Astrocyte (in vitro differentiated cells and primary cell): ENCODE results near the gene S1PR3. TPM values are rescaled to one million over a fixed set of nuclear protein-coding genes. Genes with fewer than 3 reads are reported as not detected.

ENCODE experiments used
- DNase-seq: peaks from one replicate; pipeline ENCODE4 v3.0.0-alpha.2; 2010; ENCODE audit warnings: low read depth
- FAIRE-seq: peaks from 2 replicates; lab custom pipeline; 2011; peaks lifted over from hg19 to GRCh38; lab: Jason Lieb, UNC
- H2AFZ ChIP-seq: 2 replicates; pipeline ENCODE4 v1.6.0; 2012; ENCODE audit warnings: low read depth, low read length, inconsistent platforms
- H3K27ac ChIP-seq: 2 replicates; pipeline ENCODE4 v1.5.1; 2011; ENCODE audit warnings: low read depth, low read length, inconsistent platforms
- H3K27me3 ChIP-seq: 2 replicates; pipeline ENCODE4 v1.6.0; 2011; ENCODE audit warnings: low read length, inconsistent platforms; ENCODE audit not compliant: insufficient read depth
- H3K36me3 ChIP-seq: 2 replicates; pipeline ENCODE4 v1.5.1; 2011; ENCODE audit warnings: low read length, inconsistent platforms; ENCODE audit not compliant: insufficient read depth
- H3K4me1 ChIP-seq: 2 replicates; pipeline ENCODE4 v1.5.1; 2011; ENCODE audit warnings: low read length, inconsistent platforms; ENCODE audit not compliant: insufficient read depth
- H3K4me2 ChIP-seq: 2 replicates; pipeline ENCODE4 v1.6.0; 2012; ENCODE audit warnings: low read length, inconsistent platforms
- H3K4me3 ChIP-seq: 2 replicates; pipeline ENCODE4 v1.5.1; 2011; ENCODE audit warnings: low read depth, mild to moderate bottlenecking, low read length, inconsistent platforms; ENCODE audit not compliant: insufficient read depth
- H3K79me2 ChIP-seq: 2 replicates; pipeline ENCODE4 v1.6.0; 2012; ENCODE audit warnings: mild to moderate bottlenecking, low read length, inconsistent platforms; ENCODE audit not compliant: insufficient read depth
- H3K9ac ChIP-seq: 2 replicates; pipeline ENCODE4 v1.6.0; 2012; ENCODE audit warnings: mild to moderate bottlenecking, low read length, inconsistent platforms
- H3K9me3 ChIP-seq: 2 replicates; pipeline ENCODE4 v1.5.1; 2012; ENCODE audit warnings: low read depth, mild to moderate bottlenecking, low read length, inconsistent platforms; ENCODE audit not compliant: insufficient read depth
- H4K20me1 ChIP-seq: 2 replicates; pipeline ENCODE4 v1.6.0; 2012; ENCODE audit warnings: low read length, inconsistent platforms; ENCODE audit not compliant: insufficient read depth
- H3K27ac Mint-ChIP-seq: one replicate; pipeline ENCODE4 v1.8.0; 2021; ENCODE audit warnings: mild to moderate bottlenecking, mixed read lengths; ENCODE audit not compliant: unreplicated experiment
- H3K27me3 Mint-ChIP-seq: one replicate; pipeline ENCODE4 v1.8.0; 2021; ENCODE audit warnings: low read depth, mixed read lengths; ENCODE audit not compliant: unreplicated experiment
- H3K36me3 Mint-ChIP-seq: one replicate; pipeline ENCODE4 v1.8.0; 2021; ENCODE audit warnings: low read depth, mixed read lengths; ENCODE audit not compliant: unreplicated experiment
- H3K4me1 Mint-ChIP-seq: one replicate; pipeline ENCODE4 v1.8.0; 2021; ENCODE audit warnings: low read depth, mixed read lengths; ENCODE audit not compliant: unreplicated experiment
- H3K4me3 Mint-ChIP-seq: one replicate; pipeline ENCODE4 v1.8.0; 2021; ENCODE audit warnings: mild to moderate bottlenecking, moderate library complexity, mixed read lengths; ENCODE audit not compliant: unreplicated experiment
- H3K9me3 Mint-ChIP-seq: one replicate; pipeline ENCODE4 v1.8.0; 2021; ENCODE audit warnings: mild to moderate bottlenecking, mixed read lengths; ENCODE audit not compliant: unreplicated experiment
- EZH2 ChIP-seq: IDR thresholded peaks from 2 replicates; pipeline ENCODE4 v1.6.1; 2012; ENCODE audit warnings: mild to moderate bottlenecking, low read length, inconsistent platforms; ENCODE audit not compliant: insufficient read depth
- total RNA-seq: library from RNA; stranded (reverse); gene quantifications from 2 replicates; pipeline ENCODE4 v1.2.1, GENCODE V29; 2021
- TF ChIP-seq, protein P1 (sequence below): IDR thresholded peaks from 2 replicates; pipeline ENCODE4 v1.5.1; 2011; ENCODE audit warnings: low read depth, mild to moderate bottlenecking, inconsistent platforms, low read length, moderate library complexity; ENCODE audit not compliant: insufficient read depth

Gene S1PR3
- total RNA-seq, 1 donor from 2014 or later, result 24.6 TPM

DNA sequence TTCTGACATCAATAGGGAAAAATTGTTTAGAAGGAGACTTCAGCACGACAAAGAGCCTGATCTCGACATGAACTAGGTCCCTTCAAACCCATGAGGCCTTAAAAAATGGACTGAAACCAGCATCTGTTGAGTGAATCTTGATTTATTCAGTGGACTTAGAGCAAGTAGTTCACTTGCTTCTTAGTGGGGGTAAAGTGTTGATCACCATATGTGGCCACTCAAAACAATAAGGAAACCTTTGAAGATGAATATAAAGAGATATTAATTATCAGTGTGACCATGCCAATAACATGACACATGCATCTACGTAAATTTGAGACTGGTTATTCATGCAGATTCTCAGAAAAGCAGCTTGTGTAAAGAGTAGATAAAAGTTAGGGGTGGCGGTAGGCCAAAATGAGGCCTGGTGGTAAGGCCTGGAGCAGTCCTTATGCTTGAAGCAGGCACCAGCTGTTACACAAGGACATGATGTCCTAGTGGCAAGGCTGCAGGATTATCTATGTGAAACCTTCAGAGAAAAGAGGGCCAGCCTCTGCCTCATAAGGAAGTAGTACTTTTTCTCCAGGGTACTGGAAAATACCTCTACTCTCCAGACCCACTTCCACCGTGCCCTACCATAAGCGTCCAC lies 61.3 kb downstream of the S1PR3 start:
- peaks cover 2% of the 10 kb centered on the region for H3K36me3 Mint-ChIP-seq
- FAIRE-seq (no peak), DNase-seq (no peak)
- Histone ChIP-seq H3K27me3 (no peaks in the 10 kb centered on the region), H2AFZ (no peak overlapping the region), H3K9ac (no peak overlapping the region), H3K4me2 (no peak overlapping the region), H3K27ac (no peak overlapping the region), H3K9me3 (no peaks in the 10 kb centered on the region), H3K4me3 (no peak overlapping the region), H3K36me3 (peaks cover 6% of the 10 kb centered on the region), H3K79me2 (no peaks in the 10 kb centered on the region), H4K20me1 (no peaks in the 10 kb centered on the region), H3K4me1 (no peaks in the 10 kb centered on the region)
- H3K27ac Mint-ChIP-seq, result no peak overlapping the region
- H3K9me3 Mint-ChIP-seq, result no peaks in the 10 kb centered on the region
- H3K27me3 Mint-ChIP-seq, result no peaks in the 10 kb centered on the region
- no peak for TF ChIP-seq EZH2
- TF ChIP-seq, protein P1, sequence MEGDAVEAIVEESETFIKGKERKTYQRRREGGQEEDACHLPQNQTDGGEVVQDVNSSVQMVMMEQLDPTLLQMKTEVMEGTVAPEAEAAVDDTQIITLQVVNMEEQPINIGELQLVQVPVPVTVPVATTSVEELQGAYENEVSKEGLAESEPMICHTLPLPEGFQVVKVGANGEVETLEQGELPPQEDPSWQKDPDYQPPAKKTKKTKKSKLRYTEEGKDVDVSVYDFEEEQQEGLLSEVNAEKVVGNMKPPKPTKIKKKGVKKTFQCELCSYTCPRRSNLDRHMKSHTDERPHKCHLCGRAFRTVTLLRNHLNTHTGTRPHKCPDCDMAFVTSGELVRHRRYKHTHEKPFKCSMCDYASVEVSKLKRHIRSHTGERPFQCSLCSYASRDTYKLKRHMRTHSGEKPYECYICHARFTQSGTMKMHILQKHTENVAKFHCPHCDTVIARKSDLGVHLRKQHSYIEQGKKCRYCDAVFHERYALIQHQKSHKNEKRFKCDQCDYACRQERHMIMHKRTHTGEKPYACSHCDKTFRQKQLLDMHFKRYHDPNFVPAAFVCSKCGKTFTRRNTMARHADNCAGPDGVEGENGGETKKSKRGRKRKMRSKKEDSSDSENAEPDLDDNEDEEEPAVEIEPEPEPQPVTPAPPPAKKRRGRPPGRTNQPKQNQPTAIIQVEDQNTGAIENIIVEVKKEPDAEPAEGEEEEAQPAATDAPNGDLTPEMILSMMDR, result no peak
- no peak overlapping the region for H3K4me3 Mint-ChIP-seq
- H3K4me1 Mint-ChIP-seq, result no peaks in the 10 kb centered on the region

DNA sequence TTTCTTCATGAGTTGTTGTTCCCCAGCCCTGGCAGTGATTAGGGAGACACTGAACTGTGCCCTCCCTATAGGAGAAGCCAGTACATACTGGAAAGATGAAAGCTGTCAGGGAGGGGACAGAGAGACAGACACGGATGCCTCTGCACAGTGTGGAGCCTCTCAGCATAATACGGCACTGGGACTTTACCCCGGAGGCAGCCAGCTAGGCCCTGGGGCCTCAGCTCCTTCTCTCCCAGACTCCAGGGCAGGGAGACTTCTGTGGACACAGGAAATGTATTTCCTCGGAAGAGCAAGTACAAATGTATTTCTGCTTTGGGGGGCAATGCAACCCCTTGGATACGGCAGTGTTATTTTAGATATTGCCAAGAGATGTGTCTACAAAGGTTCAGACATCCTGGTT lies 62.0 kb downstream of the S1PR3 start:
- TF ChIP-seq, protein P1, result no peak
- TF ChIP-seq EZH2, result no peak
- H3K4me1 ChIP-seq, result no peaks in the 10 kb centered on the region
- H3K9me3 ChIP-seq, result peaks cover 3% of the 10 kb centered on the region
- H3K4me1 Mint-ChIP-seq, result no peaks in the 10 kb centered on the region
- DNase-seq, result no peak
- H2AFZ ChIP-seq, result no peak overlapping the region
- no peaks in the 10 kb centered on the region for H3K79me2 ChIP-seq
- no peaks in the 10 kb centered on the region for H4K20me1 ChIP-seq
- H3K4me3 ChIP-seq, result no peak overlapping the region
- H3K4me2 ChIP-seq, result no peak overlapping the region
- no peak overlapping the region for H3K27ac ChIP-seq
- H3K27me3 Mint-ChIP-seq, result no peaks in the 10 kb centered on the region
- peaks cover 2% of the 10 kb centered on the region for H3K36me3 Mint-ChIP-seq
- H3K36me3 ChIP-seq, result peaks cover 6% of the 10 kb centered on the region
- H3K27ac Mint-ChIP-seq, result no peak overlapping the region
- H3K9ac ChIP-seq, result no peak overlapping the region
- FAIRE-seq, result no peak
- no peak overlapping the region for H3K4me3 Mint-ChIP-seq
- no peaks in the 10 kb centered on the region for H3K9me3 Mint-ChIP-seq
- H3K27me3 ChIP-seq, result no peaks in the 10 kb centered on the region

Other genes with a start within 250 kb of the S1PR3 start
- gene SHC3, start 187.3 kb downstream of the S1PR3 start, total RNA-seq, result 3.1 and 4.6 TPM in 2 replicates